Bronchial epithelial cell (primary cell): ENCODE data around the gene CIC. TPM values are rescaled to one million over a fixed set of nuclear protein-coding genes. Genes with fewer than 3 reads are reported as not detected.

Experiments used
- DNase-seq: peaks from one replicate; pipeline ENCODE4 v3.0.0-alpha.2; 2010; ENCODE audit warnings: low read depth
- FAIRE-seq: peaks from 2 replicates; lab custom pipeline; 2011; peaks lifted over from hg19 to GRCh38; lab: Jason Lieb, UNC
- H3K27me3 ChIP-seq: 2 replicates; pipeline ENCODE4 v1.5.1; 2011; ENCODE audit warnings: low read length; ENCODE audit not compliant: control insufficient read depth, insufficient read depth
- H3K36me3 ChIP-seq: 2 replicates; pipeline ENCODE4 v1.5.1; 2011; ENCODE audit warnings: low read length; ENCODE audit not compliant: control insufficient read depth, insufficient read depth
- H3K4me3 ChIP-seq: 2 replicates; pipeline ENCODE4 v1.5.1; 2011; ENCODE audit warnings: mild to moderate bottlenecking, low read depth, low read length, control low read depth
- CTCF ChIP-seq: IDR thresholded peaks from 2 replicates; pipeline ENCODE4 v1.5.1; 2011; ENCODE audit warnings: mild to moderate bottlenecking, moderate library complexity, low read length, control low read depth, inconsistent platforms; ENCODE audit not compliant: insufficient read depth, severe bottlenecking
- total RNA-seq: library from RNA; depleted of rRNA; stranded (reverse); fragments of >200 nt; gene quantifications from 2 replicates; pipeline ENCODE4 v1.2.1, GENCODE V29; 2014

CIC gene
- total RNA-seq, 1 donor from 2014 or later: 7.1 TPM

GRCh38 chr19:42241279-42241678, 27.8 kb upstream of the CIC start:
- TF ChIP-seq CTCF: no peak

GRCh38 chr19:42242069-42242511, 27.0 kb upstream of the CIC start:
- DNase-seq: no peak
- H3K36me3 ChIP-seq: peaks cover 6% of the 10 kb centered on the region
- H3K4me3 ChIP-seq: peak overlapping the region; percentile 70
- no peak for TF ChIP-seq CTCF
- FAIRE-seq: no peak
- H3K27me3 ChIP-seq: no peaks in the 10 kb centered on the region

More at GRCh38 chr19:42241279-42241678, 27.8 kb upstream of the CIC start:
- DNase-seq (no peak), FAIRE-seq (no peak)
- peak overlapping the region; percentile 70 for H3K4me3 ChIP-seq
- H3K27me3 ChIP-seq: no peaks in the 10 kb centered on the region
- peaks cover 8% of the 10 kb centered on the region for H3K36me3 ChIP-seq

DNA sequence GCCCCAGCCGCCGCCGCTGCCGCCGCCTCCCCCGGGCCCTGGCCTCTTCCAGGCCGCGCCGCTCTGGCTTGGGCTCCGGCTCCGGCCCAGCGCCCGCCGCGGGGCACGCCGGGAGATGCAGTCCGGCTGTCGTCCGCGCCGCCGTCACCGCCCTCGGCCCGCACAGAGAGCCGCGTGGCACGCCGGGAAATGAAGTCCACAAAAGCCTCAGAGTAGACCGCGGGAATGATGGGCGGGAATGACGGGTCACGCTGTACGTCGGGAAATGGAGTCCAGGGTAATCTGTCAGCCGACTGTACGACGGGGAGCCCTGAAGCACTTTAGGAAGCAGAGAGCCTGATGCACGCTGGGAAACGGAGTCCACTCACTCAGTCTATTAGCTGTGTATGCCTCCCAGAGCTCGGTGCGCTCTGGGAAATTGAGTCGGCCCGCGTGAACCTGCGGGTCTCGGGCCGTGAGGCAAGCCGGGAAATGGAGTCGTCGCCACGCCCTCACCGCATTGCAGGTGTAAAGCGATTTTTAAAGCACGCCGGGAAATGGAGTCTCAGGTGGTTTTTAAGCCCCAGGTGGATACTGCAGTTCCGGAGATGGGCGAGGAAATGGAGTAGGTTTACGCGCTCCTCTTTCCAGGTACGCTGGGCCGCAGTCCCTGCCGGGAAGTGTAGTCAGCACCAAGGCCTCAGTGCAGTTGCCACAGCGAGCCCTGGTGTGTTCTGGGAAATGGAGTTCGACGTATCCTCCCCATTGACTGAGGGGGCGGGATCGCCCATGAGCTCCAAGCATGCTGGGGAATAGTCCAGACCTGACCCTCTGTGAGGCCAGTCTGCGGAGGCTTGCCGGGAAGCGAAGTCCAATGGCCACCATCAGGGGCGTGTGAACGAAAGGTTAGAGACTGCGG, 26.3 kb upstream of the CIC start, which contains the start of gene GSK3A:
GSK3A (minus strand) TSS at position 91 of the 898 bp plus-strand sequence. CDS start 137 bp downstream, outside the sequence.
- no peaks in the 10 kb centered on the region for H3K27me3 ChIP-seq
- peak within 1 kb of the TSS; percentile 70 for H3K4me3 ChIP-seq
- peaks cover 7% of the 10 kb centered on the region for H3K36me3 ChIP-seq
- no peak for TF ChIP-seq CTCF
- peak; percentile 98 for DNase-seq
- FAIRE-seq: peak; percentile 90

- DNase-seq: peak; percentile 90
Measured at GRCh38 chr19:42244347-42245220, 24.5 kb upstream of the CIC start.

More at GRCh38 chr19:42244347-42245220, 24.5 kb upstream of the CIC start:
- H3K4me3 ChIP-seq: peak overlapping the region; percentile 70
- no peaks in the 10 kb centered on the region for H3K27me3 ChIP-seq
- FAIRE-seq: no peak
- peak; percentile 76 for TF ChIP-seq CTCF
- H3K36me3 ChIP-seq: peaks cover 16% of the 10 kb centered on the region
